GM21576 (cell line): ENCODE data around the gene GIMAP8.
A peak's percentile ranks its signal among the peaks of the same experiment; 100 is the strongest.
"Not testable (repeated sequence)": the region's sequence is repeated elsewhere in the genome, so short reads cannot be mapped to it uniquely, and the experiment has no call there.

Source experiments
- ATAC-seq: cut with Tn5 transposase; IDR thresholded peaks from one replicate; pipeline ENCODE4 v1.9.1; 2021; ENCODE audit warnings: mild to moderate bottlenecking, moderate library complexity; ENCODE audit not compliant: unreplicated experiment

Gene GIMAP8

GRCh38 chr7:150507947-150508602, 57.6 kb downstream of the GIMAP8 start:
- ATAC-seq, result no peak

GRCh38 chr7:150511048-150511447, 60.6 kb downstream of the GIMAP8 start:
- ATAC-seq, result no peak

GRCh38 chr7:150513758-150514157, 63.3 kb downstream of the GIMAP8 start:
- ATAC-seq, result no peak

- ATAC-seq, result peak; percentile 69
Observed at GRCh38 chr7:150514748-150515222, 64.4 kb downstream of the GIMAP8 start, which contains the start of gene GIMAP7. Gene GIMAP7 (plus strand): TSS chr7:150514872. CDS start chr7:150519975, 5,103 bp downstream.

- ATAC-seq, result no peak
Observed at GRCh38 chr7:150515248-150516147, 65.1 kb downstream of the GIMAP8 start.

GRCh38 chr7:150516956-150517745, 66.7 kb downstream of the GIMAP8 start:
- ATAC-seq, result no peak

GRCh38 chr7:150519310-150519709, 68.9 kb downstream of the GIMAP8 start:
- no peak for ATAC-seq

- ATAC-seq, result no peak
Observed at GRCh38 chr7:150520145-150520544, 69.7 kb downstream of the GIMAP8 start.

GRCh38 chr7:150522931-150523330, 72.5 kb downstream of the GIMAP8 start:
- ATAC-seq, result not testable (repeated sequence)

GRCh38 chr7:150524018-150524417, 73.6 kb downstream of the GIMAP8 start:
- no peak for ATAC-seq
